Measurements from ENCODE around the gene KCNJ6. TPM values are rescaled to one million over a fixed set of nuclear protein-coding genes. Genes with fewer than 3 reads are reported as not detected.

The KCNJ6 gene
- total and polyA plus RNA-seq, 9 of the 15 experiments (the other 6 are each of a cell fraction or from before 2014, with no cell fraction given) = 0.06 to 0.21 (median 0.13) TPM; not detected in 1

- no peak for TF ChIP-seq TOE1 (IDR thresholded peaks at IDR 0.05; ENCODE audit: borderline replicate concordance)
- TF ChIP-seq TOE1 (CRISPR knock-in tag; IDR thresholded peaks at IDR 0.05; ENCODE audit: borderline replicate concordance, low read depth) = no peak
- no peak for TF ChIP-seq HMBOX1 (IDR thresholded peaks at IDR 0.05)
- no peak for TF ChIP-seq ETS2 (tag; IDR thresholded peaks at IDR 0.05; ENCODE audit: borderline replicate concordance, poor library complexity, severe bottlenecking)
- no peak for TF ChIP-seq CBFB (CRISPR knock-in tag; IDR thresholded peaks at IDR 0.05)
- TF ChIP-seq PATZ1 (CRISPR knock-in tag; IDR thresholded peaks at IDR 0.05; ENCODE audit: borderline replicate concordance) = no peak
- no peak for TF ChIP-seq HLTF (IDR thresholded peaks at IDR 0.05)
- no peak for TF ChIP-seq KDM4B (IDR thresholded peaks at IDR 0.05; ENCODE audit: borderline replicate concordance in 2 of 2, low read depth in 1 of 2)
- TF ChIP-seq ZBTB2 (IDR thresholded peaks at IDR 0.05) = no peak
- TF ChIP-seq MECOM (CRISPR knock-in tag; IDR thresholded peaks at IDR 0.05) = no peak
- TF ChIP-seq FOXM1 (IDR thresholded peaks at IDR 0.05; ENCODE audit: low read depth) = no peak
- TF ChIP-seq FOXM1 (CRISPR knock-in tag; IDR thresholded peaks at IDR 0.05; ENCODE audit: low read depth) = no peak
- no peak for TF ChIP-seq PHB2 (IDR thresholded peaks at IDR 0.05; ENCODE audit: low read depth)
- TF ChIP-seq LEF1 (IDR thresholded peaks at IDR 0.05) = no peak
- no peak; the same call in 1 of the 2 replicates for TF ChIP-seq LARP7 (IDR thresholded peaks at IDR 0.05)
- no peak for TF ChIP-seq CTBP1 (IDR thresholded peaks at IDR 0.05; ENCODE audit: borderline replicate concordance)
- TF ChIP-seq ERF (CRISPR knock-in tag; IDR thresholded peaks at IDR 0.05) = no peak
- no peak for TF ChIP-seq ZNF444 (CRISPR knock-in tag; IDR thresholded peaks at IDR 0.05)
- no peak for TF ChIP-seq ZNF668 (CRISPR knock-in tag; IDR thresholded peaks at IDR 0.05)
- TF ChIP-seq IFI16 (CRISPR knock-in tag; IDR thresholded peaks at IDR 0.05) = no peak
- TF ChIP-seq NCOR1 (IDR thresholded peaks at IDR 0.05) = no peak
- TF ChIP-seq POU5F1 (IDR thresholded peaks at IDR 0.05; ENCODE audit: borderline replicate concordance, low read depth, low read length, partially characterized antibody) = no peak
Observed at GRCh38 chr21:37642493-37642892, 273.8 kb downstream of the KCNJ6 start (continued).

All from K562 (cell line).